ENCODE results near the gene C1orf210.

The C1orf210 gene

DNA sequence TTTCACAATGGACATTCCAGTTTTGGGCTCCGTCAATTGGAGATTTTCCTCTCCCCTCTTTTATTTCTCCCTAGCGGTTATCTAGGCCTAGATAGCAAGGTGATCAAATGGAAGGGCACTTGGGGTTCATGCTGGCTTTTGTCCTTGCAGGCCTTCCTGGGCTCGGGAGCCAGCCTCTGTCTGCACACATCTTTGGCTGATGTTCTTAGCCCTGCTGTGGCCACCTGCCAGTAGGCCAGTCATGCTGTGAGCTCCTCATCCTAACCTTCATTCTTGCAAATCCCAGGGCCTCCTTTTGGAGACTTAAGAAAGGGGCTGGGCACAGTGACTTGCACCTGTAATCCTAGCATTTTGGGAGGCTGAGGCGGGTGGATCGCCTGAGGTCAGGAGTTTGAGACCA is 28.9 kb upstream of the C1orf210 start:
- no peaks in the 10 kb centered on the region for H4K20me1 ChIP-seq (ENCODE audit: insufficient read depth, low read length)
- no peaks in the 10 kb centered on the region for H3K9me3 ChIP-seq (ENCODE audit: insufficient read depth, low read length)
- H3K9ac ChIP-seq (ENCODE audit: low read length), result no peak overlapping the region
- H3K4me3 ChIP-seq (ENCODE audit: low read length), result no peak overlapping the region
- no peak overlapping the region for H3K27ac ChIP-seq (ENCODE audit: low read length)
- H2AFZ ChIP-seq (ENCODE audit: low read depth, low read length), result no peak overlapping the region
- no peaks in the 10 kb centered on the region for H3K79me2 ChIP-seq (ENCODE audit: low read length)
- no peaks in the 10 kb centered on the region for H3K36me3 ChIP-seq (replicated peaks; ENCODE audit: low read depth, low read length)
- H3K4me1 ChIP-seq (ENCODE audit: low read length), result no peaks in the 10 kb centered on the region
- H3K27me3 ChIP-seq (ENCODE audit: low read depth, low read length), result no peaks in the 10 kb centered on the region
- TF ChIP-seq, protein P1, sequence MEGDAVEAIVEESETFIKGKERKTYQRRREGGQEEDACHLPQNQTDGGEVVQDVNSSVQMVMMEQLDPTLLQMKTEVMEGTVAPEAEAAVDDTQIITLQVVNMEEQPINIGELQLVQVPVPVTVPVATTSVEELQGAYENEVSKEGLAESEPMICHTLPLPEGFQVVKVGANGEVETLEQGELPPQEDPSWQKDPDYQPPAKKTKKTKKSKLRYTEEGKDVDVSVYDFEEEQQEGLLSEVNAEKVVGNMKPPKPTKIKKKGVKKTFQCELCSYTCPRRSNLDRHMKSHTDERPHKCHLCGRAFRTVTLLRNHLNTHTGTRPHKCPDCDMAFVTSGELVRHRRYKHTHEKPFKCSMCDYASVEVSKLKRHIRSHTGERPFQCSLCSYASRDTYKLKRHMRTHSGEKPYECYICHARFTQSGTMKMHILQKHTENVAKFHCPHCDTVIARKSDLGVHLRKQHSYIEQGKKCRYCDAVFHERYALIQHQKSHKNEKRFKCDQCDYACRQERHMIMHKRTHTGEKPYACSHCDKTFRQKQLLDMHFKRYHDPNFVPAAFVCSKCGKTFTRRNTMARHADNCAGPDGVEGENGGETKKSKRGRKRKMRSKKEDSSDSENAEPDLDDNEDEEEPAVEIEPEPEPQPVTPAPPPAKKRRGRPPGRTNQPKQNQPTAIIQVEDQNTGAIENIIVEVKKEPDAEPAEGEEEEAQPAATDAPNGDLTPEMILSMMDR (IDR thresholded peaks at IDR 0.05; ENCODE audit: low read depth, low read length), result no peak
- no peak overlapping the region for H3K4me2 ChIP-seq (ENCODE audit: low read length)

DNA sequence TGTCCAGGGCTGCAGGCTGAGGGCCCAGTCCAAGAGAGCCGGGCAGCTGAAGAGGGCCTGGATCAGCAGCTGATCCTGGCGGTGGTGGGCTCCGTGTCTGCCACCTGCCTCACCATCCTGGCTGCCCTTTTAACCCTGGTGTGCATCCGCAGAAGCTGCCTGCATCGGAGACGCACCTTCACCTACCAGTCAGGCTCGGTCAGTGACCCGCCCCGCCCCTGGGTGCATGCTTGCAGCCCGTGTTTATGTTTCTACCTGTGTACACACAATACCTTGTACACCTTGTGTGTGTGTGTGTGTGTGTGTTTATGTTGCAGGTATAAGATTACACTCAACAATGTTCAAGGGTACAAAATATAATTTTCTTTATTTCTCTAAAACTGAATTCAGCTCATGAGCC is 28.4 kb upstream of the C1orf210 start:
- Histone ChIP-seq H3K36me3 (replicated peaks; ENCODE audit: low read depth, low read length) (no peaks in the 10 kb centered on the region), H2AFZ (ENCODE audit: low read depth, low read length) (no peak overlapping the region), H4K20me1 (ENCODE audit: insufficient read depth, low read length) (no peaks in the 10 kb centered on the region), H3K79me2 (ENCODE audit: low read length) (no peaks in the 10 kb centered on the region), H3K9ac (ENCODE audit: low read length) (no peak overlapping the region), H3K27ac (ENCODE audit: low read length) (no peak overlapping the region), H3K27me3 (ENCODE audit: low read depth, low read length) (no peaks in the 10 kb centered on the region), H3K4me1 (ENCODE audit: low read length) (no peaks in the 10 kb centered on the region), H3K9me3 (ENCODE audit: insufficient read depth, low read length) (no peaks in the 10 kb centered on the region), H3K4me2 (ENCODE audit: low read length) (no peak overlapping the region), H3K4me3 (ENCODE audit: low read length) (no peak overlapping the region)
- no peak for TF ChIP-seq EZH2phosphoT487 (IDR thresholded peaks at IDR 0.05; ENCODE audit: low read depth)
- TF ChIP-seq, protein P1 (IDR thresholded peaks at IDR 0.05; ENCODE audit: low read depth, low read length), result no peak

DNA sequence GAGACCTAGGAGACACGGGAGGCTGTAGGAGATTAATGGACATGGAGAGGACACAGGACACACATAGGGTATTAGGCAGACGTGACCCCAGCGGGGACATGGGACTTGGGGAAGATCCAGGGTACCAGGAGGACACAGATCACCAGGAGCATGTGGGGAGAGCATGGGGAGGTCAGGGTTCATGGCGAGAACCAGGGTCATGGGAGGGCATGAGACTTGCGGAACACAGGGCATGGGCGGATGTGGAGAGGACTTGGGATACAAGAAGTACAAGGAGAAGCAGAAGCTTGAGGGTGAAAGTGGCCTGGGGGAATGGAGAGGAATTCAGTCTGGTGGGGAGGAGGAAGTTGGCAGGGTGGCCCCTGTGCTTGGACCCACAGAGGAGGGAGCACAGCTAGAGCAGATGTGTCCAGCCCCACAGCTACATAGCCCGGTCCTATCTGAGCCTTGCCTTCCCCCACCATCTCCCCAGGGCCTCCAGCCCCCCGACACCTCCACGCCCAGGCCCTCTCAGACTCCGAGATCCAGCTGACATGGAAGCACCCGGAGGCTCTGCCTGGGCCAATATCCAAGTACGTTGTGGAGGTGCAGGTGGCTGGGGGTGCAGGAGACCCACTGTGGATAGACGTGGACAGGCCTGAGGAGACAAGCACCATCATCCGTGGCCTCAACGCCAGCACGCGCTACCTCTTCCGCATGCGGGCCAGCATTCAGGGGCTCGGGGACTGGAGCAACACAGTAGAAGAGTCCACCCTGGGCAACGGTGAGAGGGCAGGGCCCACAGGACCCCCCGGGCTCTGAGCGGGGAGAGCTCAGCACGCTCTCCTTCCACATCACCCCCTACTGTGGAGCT is 27.5 kb upstream of the C1orf210 start:
- Histone ChIP-seq H3K27me3 (ENCODE audit: low read depth, low read length) (no peaks in the 10 kb centered on the region), H4K20me1 (ENCODE audit: insufficient read depth, low read length) (no peaks in the 10 kb centered on the region), H3K4me3 (ENCODE audit: low read length) (no peak overlapping the region), H2AFZ (ENCODE audit: low read depth, low read length) (no peak overlapping the region), H3K9me3 (ENCODE audit: insufficient read depth, low read length) (no peaks in the 10 kb centered on the region), H3K4me1 (ENCODE audit: low read length) (no peaks in the 10 kb centered on the region), H3K36me3 (replicated peaks; ENCODE audit: low read depth, low read length) (no peaks in the 10 kb centered on the region), H3K9ac (ENCODE audit: low read length) (no peak overlapping the region), H3K4me2 (ENCODE audit: low read length) (no peak overlapping the region), H3K27ac (ENCODE audit: low read length) (no peak overlapping the region), H3K79me2 (ENCODE audit: low read length) (no peaks in the 10 kb centered on the region)
- TF ChIP-seq, protein P1 (IDR thresholded peaks at IDR 0.05; ENCODE audit: low read depth, low read length), result no peak
- no peak for TF ChIP-seq EZH2phosphoT487 (IDR thresholded peaks at IDR 0.05; ENCODE audit: low read depth)

DNA sequence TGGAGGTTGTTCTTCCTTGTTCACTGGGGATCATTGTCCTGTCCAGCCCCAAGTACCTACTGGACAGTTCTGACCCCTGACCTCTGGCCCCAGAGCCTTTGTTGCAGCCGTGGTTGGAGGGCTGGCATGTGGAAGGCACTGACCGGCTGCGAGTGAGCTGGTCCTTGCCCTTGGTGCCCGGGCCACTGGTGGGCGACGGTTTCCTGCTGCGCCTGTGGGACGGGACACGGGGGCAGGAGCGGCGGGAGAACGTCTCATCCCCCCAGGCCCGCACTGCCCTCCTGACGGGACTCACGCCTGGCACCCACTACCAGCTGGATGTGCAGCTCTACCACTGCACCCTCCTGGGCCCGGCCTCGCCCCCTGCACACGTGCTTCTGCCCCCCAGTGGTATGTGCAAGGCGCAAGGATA is 26.8 kb upstream of the C1orf210 start:
- no peak overlapping the region for H3K9ac ChIP-seq (ENCODE audit: low read length)
- H3K4me1 ChIP-seq (ENCODE audit: low read length), result no peaks in the 10 kb centered on the region
- no peaks in the 10 kb centered on the region for H3K9me3 ChIP-seq (ENCODE audit: insufficient read depth, low read length)
- no peak overlapping the region for H3K4me2 ChIP-seq (ENCODE audit: low read length)
- no peaks in the 10 kb centered on the region for H4K20me1 ChIP-seq (ENCODE audit: insufficient read depth, low read length)
- no peak overlapping the region for H3K4me3 ChIP-seq (ENCODE audit: low read length)
- no peak overlapping the region for H2AFZ ChIP-seq (ENCODE audit: low read depth, low read length)
- no peak overlapping the region for H3K27ac ChIP-seq (ENCODE audit: low read length)
- H3K79me2 ChIP-seq (ENCODE audit: low read length), result no peaks in the 10 kb centered on the region
- H3K27me3 ChIP-seq (ENCODE audit: low read depth, low read length), result no peaks in the 10 kb centered on the region
- TF ChIP-seq EZH2phosphoT487 (IDR thresholded peaks at IDR 0.05; ENCODE audit: low read depth), result no peak
- TF ChIP-seq, protein P1 (IDR thresholded peaks at IDR 0.05; ENCODE audit: low read depth, low read length), result no peak
- H3K36me3 ChIP-seq (replicated peaks; ENCODE audit: low read depth, low read length), result no peaks in the 10 kb centered on the region
